SH-SY5Y (cell line): ENCODE measurements around the gene HOXA6.

Experiments
- GATA2 ChIP-seq: IDR thresholded peaks from 2 replicates; pipeline ENCODE4 v1.6.1; 2011; ENCODE audit warnings: mild to moderate bottlenecking, low read depth, low read length
- GATA3 ChIP-seq: IDR thresholded peaks from 2 replicates; pipeline ENCODE4 v1.6.1; 2011; ENCODE audit warnings: low read depth, mild to moderate bottlenecking, low read length, moderate library complexity

GRCh38 chr7:27168265-27168947 is 20.8 kb upstream of the HOXA6 start:
- TF ChIP-seq GATA2: peak; percentile 15; the same call in 1 of the 2 replicates
- no peak for TF ChIP-seq GATA3
